Measurements from ENCODE around the gene HIVEP3. TPM values are rescaled to one million over a fixed set of nuclear protein-coding genes. Genes with fewer than 3 reads are reported as not detected.

The HIVEP3 gene
- total and polyA plus RNA-seq, 11 donors = 3.2 to 11.9 (median 5.0) TPM

GRCh38 chr1:41835485-41835884 lies 83.2 kb downstream of the HIVEP3 start:
- Histone ChIP-seq H3K36me3 (no peaks in the 10 kb centered on the region), H3K4me1 (peaks cover 0 to 5% (median 0%) of the 10 kb centered on the region in 12 donors), H3K27me3 (no peaks in the 10 kb centered on the region), H3K27ac (no peak overlapping the region), H3K4me3 (no peak overlapping the region), H3K9me3 (no peaks in the 10 kb centered on the region)
- DNase-seq (no peak), ATAC-seq (no peak)
- intact Hi-C loops (cut with DNase I) = no loop called here
- WGBS, 4 donors = 96 to 98% (median 97%) methylated on average over 5 of the region's 5 CpGs
- TF ChIP-seq POLR2A (IDR thresholded peaks at IDR 0.05) (no peak), CTCF (IDR thresholded peaks at IDR 0.05) (no peak)

GRCh38 chr1:41833519-41834000 lies 85.2 kb downstream of the HIVEP3 start:
- Histone ChIP-seq H3K4me1 (peaks cover 0 to 7% (median 4%) of the 10 kb centered on the region in 12 donors), H3K36me3 (no peaks in the 10 kb centered on the region), H3K9me3 (no peaks in the 10 kb centered on the region), H3K4me3 (no peak overlapping the region), H3K27ac (no peak overlapping the region), H3K27me3 (no peaks in the 10 kb centered on the region)
- DNase-seq (no peak), ATAC-seq (no peak)
- intact Hi-C loops (cut with DNase I) = no loop called here
- 91 to 92% (median 91%) methylated on average over 5 of the region's 5 CpGs for WGBS, 4 donors
- TF ChIP-seq CTCF (IDR thresholded peaks at IDR 0.05) (no peak), POLR2A (IDR thresholded peaks at IDR 0.05) (no peak)

- intact Hi-C loops (cut with DNase I) = no loop called here
- 79 to 86% (median 82%) methylated on average over 3 of the region's 3 CpGs for WGBS, 4 donors
- no peak for DNase-seq
- no peaks in the 10 kb centered on the region for H3K9me3 ChIP-seq
- no peak overlapping the region for H3K27ac ChIP-seq
- ATAC-seq = no peak
- no peaks in the 10 kb centered on the region for H3K27me3 ChIP-seq
- no peaks in the 10 kb centered on the region for H3K36me3 ChIP-seq
- peaks cover 0 to 24% (median 13%) of the 10 kb centered on the region in 12 donors for H3K4me1 ChIP-seq
- no peak overlapping the region for H3K4me3 ChIP-seq
- no peak for TF ChIP-seq CTCF (IDR thresholded peaks at IDR 0.05)
- no peak for TF ChIP-seq POLR2A (IDR thresholded peaks at IDR 0.05)
Measured at GRCh38 chr1:41830726-41831125, 88.0 kb downstream of the HIVEP3 start.

GRCh38 chr1:41827991-41828570 lies 90.6 kb downstream of the HIVEP3 start:
- Histone ChIP-seq H3K27ac (no peak overlapping the region), H3K27me3 (no peaks in the 10 kb centered on the region), H3K4me3 (no peak overlapping the region), H3K9me3 (no peaks in the 10 kb centered on the region), H3K36me3 (no peaks in the 10 kb centered on the region), H3K4me1 (peaks cover 0 to 37% (median 24%) of the 10 kb centered on the region in 12 donors)
- 32 to 47% (median 40%) methylated on average over 4 of the region's 4 CpGs for WGBS, 4 donors
- intact Hi-C loops (cut with DNase I) = no loop called here
- ATAC-seq = peak in 3 of 4 donors; percentile 30 to 44 (median 43)
- DNase-seq = no peak
- TF ChIP-seq POLR2A (IDR thresholded peaks at IDR 0.05) = no peak
- TF ChIP-seq CTCF (IDR thresholded peaks at IDR 0.05) = no peak

Measured in heart left ventricle (tissue), 16 donors.